ENCODE results near the gene IAPP. TPM values are rescaled to one million over a fixed set of nuclear protein-coding genes. Genes with fewer than 3 reads are reported as not detected.
"Not testable (repeated sequence)": the region's sequence is repeated elsewhere in the genome, so short reads cannot be mapped to it uniquely, and the experiment has no call there.

IAPP gene
- total RNA-seq, 1 donor from 2014 or later: not detected

DNA sequence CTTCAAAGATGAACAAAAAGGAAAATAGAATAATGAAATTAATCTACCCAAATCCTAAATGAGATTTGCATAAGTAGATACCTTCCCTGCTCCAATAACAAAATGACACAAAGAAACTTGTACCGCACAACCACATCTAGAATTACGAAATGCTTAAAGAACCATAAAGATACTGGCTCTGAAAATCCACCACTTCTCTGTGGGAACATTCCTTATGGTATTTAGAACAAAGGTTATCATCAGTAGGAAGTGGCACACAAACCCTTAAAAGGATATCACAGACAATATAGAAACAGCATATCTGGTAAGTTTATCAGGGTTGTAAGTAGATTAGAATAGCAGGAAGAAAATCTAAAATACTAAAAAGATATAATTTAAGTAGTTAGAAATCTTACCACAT lies 11.6 kb downstream of the IAPP start:
- Histone ChIP-seq H3K27me3 (no peaks in the 10 kb centered on the region), H3K9me3 (no peaks in the 10 kb centered on the region), H3K4me1 (no peaks in the 10 kb centered on the region), H3K27ac (no peak overlapping the region), H3K36me3 (no peaks in the 10 kb centered on the region), H3K4me3 (no peak overlapping the region)
- ATAC-seq: no peak
- DNase-seq: no peak
- intact Hi-C loops (cut with DNase I): no loop called here
- TF ChIP-seq, protein P1, sequence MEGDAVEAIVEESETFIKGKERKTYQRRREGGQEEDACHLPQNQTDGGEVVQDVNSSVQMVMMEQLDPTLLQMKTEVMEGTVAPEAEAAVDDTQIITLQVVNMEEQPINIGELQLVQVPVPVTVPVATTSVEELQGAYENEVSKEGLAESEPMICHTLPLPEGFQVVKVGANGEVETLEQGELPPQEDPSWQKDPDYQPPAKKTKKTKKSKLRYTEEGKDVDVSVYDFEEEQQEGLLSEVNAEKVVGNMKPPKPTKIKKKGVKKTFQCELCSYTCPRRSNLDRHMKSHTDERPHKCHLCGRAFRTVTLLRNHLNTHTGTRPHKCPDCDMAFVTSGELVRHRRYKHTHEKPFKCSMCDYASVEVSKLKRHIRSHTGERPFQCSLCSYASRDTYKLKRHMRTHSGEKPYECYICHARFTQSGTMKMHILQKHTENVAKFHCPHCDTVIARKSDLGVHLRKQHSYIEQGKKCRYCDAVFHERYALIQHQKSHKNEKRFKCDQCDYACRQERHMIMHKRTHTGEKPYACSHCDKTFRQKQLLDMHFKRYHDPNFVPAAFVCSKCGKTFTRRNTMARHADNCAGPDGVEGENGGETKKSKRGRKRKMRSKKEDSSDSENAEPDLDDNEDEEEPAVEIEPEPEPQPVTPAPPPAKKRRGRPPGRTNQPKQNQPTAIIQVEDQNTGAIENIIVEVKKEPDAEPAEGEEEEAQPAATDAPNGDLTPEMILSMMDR (IDR thresholded peaks at IDR 0.05): no peak

DNA sequence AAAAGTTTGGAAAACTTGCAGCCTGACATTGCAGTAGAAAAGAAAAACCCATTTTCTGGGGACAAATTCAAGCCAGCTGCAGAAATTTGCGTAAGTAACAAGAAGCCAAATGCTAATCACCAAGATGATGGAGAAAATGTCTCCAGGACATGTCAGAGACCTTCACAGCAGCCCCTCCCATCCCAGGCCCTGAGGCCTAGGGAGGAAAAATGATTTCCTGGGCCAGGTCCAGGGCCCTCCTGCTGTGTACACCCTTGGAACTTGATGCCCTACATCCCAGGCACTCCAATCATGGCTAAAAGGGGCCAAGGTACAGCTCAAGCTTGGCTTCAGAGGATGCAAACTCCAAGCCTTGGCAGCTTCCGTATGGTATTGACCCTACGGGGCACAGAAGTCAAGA lies 14.5 kb downstream of the IAPP start:
- no peak overlapping the region for H3K27ac ChIP-seq
- DNase-seq (no peak), ATAC-seq (no peak)
- H3K36me3 ChIP-seq: no peaks in the 10 kb centered on the region
- no peak overlapping the region for H3K4me3 ChIP-seq
- no peaks in the 10 kb centered on the region for H3K9me3 ChIP-seq
- intact Hi-C loops (cut with DNase I): no loop called here
- no peaks in the 10 kb centered on the region for H3K27me3 ChIP-seq
- TF ChIP-seq, protein P1 (IDR thresholded peaks at IDR 0.05): no peak
- no peaks in the 10 kb centered on the region for H3K4me1 ChIP-seq

DNA sequence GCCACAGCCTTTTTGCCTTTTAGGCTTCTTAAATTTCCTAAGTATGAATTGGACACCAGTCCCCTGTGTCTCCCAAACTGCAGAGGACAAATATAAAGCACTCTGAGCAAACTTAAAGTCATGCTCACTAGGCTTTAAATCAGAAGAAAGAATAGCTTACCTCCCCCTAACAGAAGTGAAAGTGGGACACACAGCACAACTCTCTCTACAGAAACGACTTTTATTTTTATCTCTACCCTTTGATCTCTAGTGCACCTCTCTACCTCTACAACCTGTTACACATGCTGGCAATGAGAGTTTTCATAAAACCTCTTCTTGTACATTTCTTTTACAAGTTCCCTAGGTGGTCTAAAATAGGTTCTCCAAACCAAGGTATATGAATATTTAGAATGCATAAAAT lies 19.7 kb downstream of the IAPP start:
- TF ChIP-seq, protein P1 (IDR thresholded peaks at IDR 0.05): no peak
- DNase-seq (no peak), ATAC-seq (no peak)

DNA sequence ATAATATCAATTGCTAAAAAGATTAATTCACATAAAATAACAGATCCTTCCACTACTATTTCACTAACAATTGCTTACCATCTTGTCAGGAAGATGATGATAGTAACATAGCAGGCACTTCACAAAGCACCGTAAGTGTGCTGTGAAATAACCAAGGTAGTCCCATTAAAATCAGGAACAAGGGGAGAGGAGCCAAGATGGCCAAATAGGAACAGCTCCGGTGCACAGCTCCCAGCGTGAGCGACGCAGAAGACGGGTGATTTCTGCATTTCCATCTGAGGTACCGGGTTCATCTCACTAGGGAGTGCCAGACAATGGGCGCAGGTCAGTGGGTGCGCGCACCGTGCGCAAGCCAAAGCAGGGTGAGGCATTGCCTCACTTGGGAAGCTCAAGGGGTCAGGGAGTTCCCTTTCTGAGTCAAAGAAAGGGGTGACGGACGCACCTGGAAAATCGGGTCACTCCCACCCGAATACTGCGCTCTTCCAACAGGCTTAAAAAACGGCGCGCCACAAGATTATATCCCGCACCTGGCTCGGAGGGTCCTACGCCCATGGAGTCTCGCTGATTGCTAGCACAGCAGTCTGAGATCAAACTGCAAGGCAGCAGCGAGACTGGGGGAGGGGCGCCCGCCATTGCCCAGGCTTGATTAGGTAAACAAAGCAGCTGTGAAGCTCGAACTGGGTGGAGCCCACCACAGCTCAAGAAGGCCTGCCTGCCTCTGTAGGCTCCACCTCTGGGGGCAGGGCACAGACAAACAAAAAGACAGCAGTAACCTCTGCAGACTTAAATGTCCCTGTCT lies 22.3 kb downstream of the IAPP start:
- DNase-seq; H3K36me3 ChIP-seq; ATAC-seq; H3K4me1 ChIP-seq; H3K27ac ChIP-seq; H3K9me3 ChIP-seq; H3K4me3 ChIP-seq; intact Hi-C loops (cut with DNase I); H3K27me3 ChIP-seq: not testable (repeated sequence)

More for the DNA sequence above, 19.7 kb downstream of the IAPP start:
- no peaks in the 10 kb centered on the region for H3K4me1 ChIP-seq
- H3K36me3 ChIP-seq: no peaks in the 10 kb centered on the region
- no peaks in the 10 kb centered on the region for H3K9me3 ChIP-seq
- intact Hi-C loops (cut with DNase I): no loop called here
- no peak overlapping the region for H3K27ac ChIP-seq
- no peak overlapping the region for H3K4me3 ChIP-seq
- H3K27me3 ChIP-seq: no peaks in the 10 kb centered on the region

DNA sequence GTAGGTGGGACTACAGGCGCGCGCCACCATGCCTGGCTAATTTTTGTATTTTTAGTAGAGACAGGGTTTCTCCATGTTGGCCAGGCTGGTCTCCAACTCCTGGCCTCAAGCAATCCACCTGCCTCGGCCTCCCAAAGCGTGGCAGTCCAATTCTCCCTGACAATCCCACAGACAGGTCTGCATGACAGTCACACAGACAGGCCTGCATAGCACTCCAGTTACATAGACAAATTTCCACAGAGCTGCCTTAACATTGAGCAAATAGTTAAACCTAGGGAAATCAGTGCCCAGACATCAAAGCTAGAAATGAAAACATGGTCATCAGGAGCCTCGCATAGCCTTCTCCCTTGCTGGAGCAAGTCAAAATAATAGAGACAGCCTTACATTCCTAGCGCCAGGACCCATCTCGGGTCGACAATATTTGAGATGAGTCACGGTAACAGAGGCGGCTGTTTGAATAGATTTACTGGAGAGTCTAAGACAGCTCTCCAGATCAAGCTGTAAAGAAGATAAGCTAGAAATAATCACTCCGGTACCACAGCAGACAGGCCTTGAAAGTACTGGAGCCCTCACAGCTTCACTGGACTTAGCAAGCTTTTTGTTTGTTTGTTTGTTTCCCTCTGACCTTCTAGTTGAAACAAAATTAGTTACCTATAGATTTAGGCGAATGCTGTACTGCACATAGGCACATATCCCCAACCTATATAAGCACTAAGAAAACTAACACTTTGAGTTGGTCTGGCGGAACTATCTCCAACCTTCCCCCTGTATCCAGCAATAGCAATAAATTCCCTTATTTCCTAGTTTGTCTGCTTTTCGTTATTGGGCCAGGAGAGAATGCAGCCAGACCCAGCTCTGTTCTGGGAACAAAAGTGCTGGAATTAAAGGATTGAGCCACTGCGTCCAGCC lies 40.9 kb downstream of the IAPP start:
- Histone ChIP-seq H3K4me1 (no peaks in the 10 kb centered on the region), H3K4me3 (no peak overlapping the region), H3K27me3 (no peaks in the 10 kb centered on the region), H3K9me3 (no peaks in the 10 kb centered on the region), H3K27ac (no peak overlapping the region), H3K36me3 (no peaks in the 10 kb centered on the region)
- ATAC-seq (no peak), DNase-seq (no peak)
- TF ChIP-seq, protein P1 (IDR thresholded peaks at IDR 0.05): no peak
- intact Hi-C loops (cut with DNase I): no loop called here

Data from upper lobe of right lung (tissue), 1 donor.